Caco-2 (cell line): ENCODE results near the gene CACNA1H. TPM values are rescaled to one million over a fixed set of nuclear protein-coding genes. Genes with fewer than 3 reads are reported as not detected.
A peak's percentile ranks its signal among the peaks of the same experiment; 100 is the strongest.

Source experiments
- BruUV-seq: library from RNA; stranded (reverse); fragments of 400-500 nt; replicated peaks from 2 replicates; lab custom pipeline; 2021; lab: Mats Ljungman, UMichigan
- CTCF ChIA-PET: fragments of 300-600 bp; sonication (Branson Sonifier 250); formaldehyde crosslinking; loops from one replicate; lab custom pipeline; 2022; ENCODE audit warnings: antibody characterized with exemption; lab: Charles Lee
- POLR2A ChIA-PET: fragments of 300-600 bp; sonication (Branson Sonifier 250); formaldehyde crosslinking; loops from one replicate; lab custom pipeline; 2022; ENCODE audit warnings: antibody characterized with exemption; lab: Charles Lee
- DNase-seq, 2 experiments: peaks; one replicate each; pipeline versions ENCODE4 v3.0.0 to v3.0.0-alpha.2; 2020 to 2022
- H3K27me3 ChIP-seq: replicated peaks from 2 replicates; pipeline ENCODE4 v1.6.0; 2011; ENCODE audit warnings: low read length; ENCODE audit not compliant: control insufficient read depth, insufficient read depth
- H3K36me3 ChIP-seq: 2 replicates; pipeline ENCODE4 v1.5.1; 2011; ENCODE audit warnings: low read length; ENCODE audit not compliant: control insufficient read depth, insufficient read depth
- H3K4me1 ChIP-seq: fragments of 250-450 bp; sonication (Bioruptor Pico); 2 replicates; pipeline ENCODE4 v1.5.1; 2020; ENCODE audit warnings: mild to moderate bottlenecking
- H3K4me3 ChIP-seq: 2 replicates; pipeline ENCODE4 v1.5.1; 2011; ENCODE audit warnings: low read depth, mild to moderate bottlenecking, control low read depth, low read length
- H3K9me3 ChIP-seq: fragments of 250-450 bp; sonication (Bioruptor Pico); 2 replicates; pipeline ENCODE4 v1.5.1; 2020; ENCODE audit warnings: mild to moderate bottlenecking, moderate library complexity
- H3K27ac Mint-ChIP-seq: one replicate; pipeline ENCODE4 v1.8.0; 2022; ENCODE audit warnings: mixed read lengths; ENCODE audit not compliant: unreplicated experiment
- H3K27me3 Mint-ChIP-seq: one replicate; pipeline ENCODE4 v1.8.0; 2022; ENCODE audit warnings: mixed read lengths; ENCODE audit not compliant: insufficient read depth, unreplicated experiment
- H3K36me3 Mint-ChIP-seq: one replicate; pipeline ENCODE4 v1.8.0; 2022; ENCODE audit warnings: mild to moderate bottlenecking, mixed read lengths; ENCODE audit not compliant: insufficient read depth, unreplicated experiment
- H3K4me1 Mint-ChIP-seq: one replicate; pipeline ENCODE4 v1.8.0; 2022; ENCODE audit warnings: low read depth, mixed read lengths; ENCODE audit not compliant: unreplicated experiment
- H3K4me3 Mint-ChIP-seq: one replicate; pipeline ENCODE4 v1.8.0; 2022; ENCODE audit warnings: mild to moderate bottlenecking, moderate library complexity, mixed read lengths; ENCODE audit not compliant: unreplicated experiment
- H3K9me3 Mint-ChIP-seq: one replicate; pipeline ENCODE4 v1.8.0; 2022; ENCODE audit warnings: mixed read lengths; ENCODE audit not compliant: unreplicated experiment
- intact Hi-C: fragments of 100-400 bp; cut with micrococcal nuclease; formaldehyde crosslinking; loops from one replicate; pipeline ENCODE4 v1.10.0; 2022; ENCODE audit not compliant: unreplicated experiment
- total RNA-seq: library from RNA; stranded (reverse); gene quantifications from 2 replicates; pipeline ENCODE4 v1.2.3, GENCODE V29; 2022
- TF ChIP-seq, protein P1 (sequence below), 2 experiments: fragments of 200-600 bp in 1 of 2; IDR thresholded peaks; 1 replicate in 1 of 2; 2 replicates in 1 of 2; pipeline versions ENCODE4 v1.5.1 to v1.8.0; 2011 to 2022; ENCODE audit warnings: antibody characterized with exemption in 1 of 2, control low read depth in 1 of 2, inconsistent platforms in 1 of 2, low read depth in 1 of 2, low read length in 1 of 2, mild to moderate bottlenecking in 1 of 2, moderate library complexity in 1 of 2; ENCODE audit not compliant: insufficient read depth in 1 of 2, severe bottlenecking in 1 of 2, unreplicated experiment in 1 of 2

Gene CACNA1H
- total RNA-seq, 1 experiment from 2014 or later = 5.1 TPM

DNA sequence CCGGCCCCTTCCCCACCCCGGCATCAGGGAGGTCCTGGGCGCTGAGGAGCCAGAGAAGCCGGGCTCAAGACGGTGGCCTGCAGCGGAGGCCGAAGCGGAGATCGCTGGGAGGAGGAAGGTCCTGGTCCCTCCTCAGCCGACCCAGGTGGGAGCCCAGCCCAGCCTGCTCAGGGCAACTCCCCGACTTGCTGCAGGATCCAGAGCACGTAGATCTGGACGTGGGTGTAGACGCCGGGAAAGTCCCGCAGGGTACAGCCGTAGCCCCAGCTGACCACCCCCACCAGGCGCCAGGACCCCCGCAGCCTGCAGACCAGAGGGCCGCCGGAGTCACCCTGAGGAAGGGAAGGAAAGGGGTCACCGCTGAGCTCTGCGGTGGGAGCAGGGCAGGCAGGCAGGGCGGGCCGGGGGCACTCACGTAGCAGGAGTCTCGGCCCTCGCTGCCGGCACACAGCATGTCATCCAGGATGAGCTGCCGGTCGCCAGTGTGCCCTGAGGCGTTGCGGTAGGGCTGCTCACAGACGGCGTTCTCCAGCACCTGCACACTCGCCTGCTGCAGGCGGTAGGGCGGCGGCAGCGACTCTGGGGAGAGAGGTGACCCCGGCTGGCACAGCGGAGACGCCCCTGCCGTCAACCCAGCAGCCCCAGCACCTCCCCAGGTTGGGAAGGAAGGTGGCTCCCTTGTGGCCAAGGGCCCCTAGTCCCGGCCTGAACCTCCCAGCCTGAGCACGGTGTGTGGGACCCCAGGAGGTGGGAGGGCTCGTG, 108.4 kb downstream of the CACNA1H start:
- Mint-ChIP-seq H3K4me1 (no peaks in the 10 kb centered on the region), H3K9me3 (peaks cover 11% of the 10 kb centered on the region), H3K27me3 (peaks cover 6% of the 10 kb centered on the region), H3K4me3 (no peak overlapping the region), H3K27ac (no peak overlapping the region), H3K36me3 (peaks cover 2% of the 10 kb centered on the region)
- ChIA-PET CTCF (interaction anchor here (0.7 kb wide), 1 partner anchor 7 kb away, joined by 6 read pairs; no protein-coding TSS in a partner anchor), POLR2A (interaction anchor here (0.5 kb wide), 1 partner anchor 572 kb away, joined by 3 read pairs; no protein-coding TSS in a partner anchor)
- TF ChIP-seq, protein P1, sequence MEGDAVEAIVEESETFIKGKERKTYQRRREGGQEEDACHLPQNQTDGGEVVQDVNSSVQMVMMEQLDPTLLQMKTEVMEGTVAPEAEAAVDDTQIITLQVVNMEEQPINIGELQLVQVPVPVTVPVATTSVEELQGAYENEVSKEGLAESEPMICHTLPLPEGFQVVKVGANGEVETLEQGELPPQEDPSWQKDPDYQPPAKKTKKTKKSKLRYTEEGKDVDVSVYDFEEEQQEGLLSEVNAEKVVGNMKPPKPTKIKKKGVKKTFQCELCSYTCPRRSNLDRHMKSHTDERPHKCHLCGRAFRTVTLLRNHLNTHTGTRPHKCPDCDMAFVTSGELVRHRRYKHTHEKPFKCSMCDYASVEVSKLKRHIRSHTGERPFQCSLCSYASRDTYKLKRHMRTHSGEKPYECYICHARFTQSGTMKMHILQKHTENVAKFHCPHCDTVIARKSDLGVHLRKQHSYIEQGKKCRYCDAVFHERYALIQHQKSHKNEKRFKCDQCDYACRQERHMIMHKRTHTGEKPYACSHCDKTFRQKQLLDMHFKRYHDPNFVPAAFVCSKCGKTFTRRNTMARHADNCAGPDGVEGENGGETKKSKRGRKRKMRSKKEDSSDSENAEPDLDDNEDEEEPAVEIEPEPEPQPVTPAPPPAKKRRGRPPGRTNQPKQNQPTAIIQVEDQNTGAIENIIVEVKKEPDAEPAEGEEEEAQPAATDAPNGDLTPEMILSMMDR (IDR thresholded peaks at IDR 0.05; ENCODE audit: insufficient read depth in 1 of 2, low read depth in 1 of 2, low read length in 1 of 2, severe bottlenecking in 1 of 2, unreplicated experiment in 1 of 2) = no peak
- no TSS peak for BruUV-seq
- no peak overlapping the region for H3K4me3 ChIP-seq
- no peaks in the 10 kb centered on the region for H3K9me3 ChIP-seq
- no peaks in the 10 kb centered on the region; the same call in 1 of the 2 replicates for H3K27me3 ChIP-seq
- H3K4me1 ChIP-seq = no peaks in the 10 kb centered on the region
- intact Hi-C loops = no loop called here
- DNase-seq = peak in 1 of 2 experiments; percentile 37
- no peaks in the 10 kb centered on the region for H3K36me3 ChIP-seq

DNA sequence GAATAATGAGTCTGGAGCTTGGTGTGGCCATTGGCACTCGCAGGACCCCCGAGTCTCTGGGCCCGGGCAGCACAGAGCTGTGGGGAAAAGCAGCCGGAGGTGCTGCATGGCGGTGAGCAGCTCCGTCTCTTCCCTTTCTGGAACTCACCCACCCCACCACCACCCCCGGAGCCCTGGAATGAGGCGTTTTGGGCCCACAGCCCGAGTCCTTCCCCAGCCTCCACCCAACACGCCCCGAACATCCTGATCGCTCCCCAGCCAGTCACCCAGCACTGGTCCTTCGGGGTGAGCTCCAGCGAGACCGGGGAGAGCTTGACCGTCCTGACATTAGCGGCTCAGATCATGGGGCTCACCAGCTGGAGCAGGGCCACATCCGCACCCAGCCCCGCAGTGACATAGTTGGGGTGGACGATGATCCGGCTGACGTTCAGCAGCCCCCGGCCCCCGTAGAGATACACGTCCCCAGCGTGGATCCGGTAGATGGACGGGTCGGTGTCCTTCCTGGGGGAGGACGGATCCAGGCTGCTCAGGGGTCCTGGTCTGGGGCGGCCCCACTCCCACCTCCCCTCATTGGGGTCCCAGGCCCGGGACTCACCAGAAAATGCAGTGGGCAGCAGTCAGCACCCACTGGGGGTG, 109.4 kb downstream of the CACNA1H start:
- Histone ChIP-seq H3K27me3 (no peaks in the 10 kb centered on the region; the same call in 1 of the 2 replicates), H3K4me3 (no peak overlapping the region), H3K4me1 (no peaks in the 10 kb centered on the region), H3K9me3 (no peaks in the 10 kb centered on the region), H3K36me3 (no peaks in the 10 kb centered on the region)
- Mint-ChIP-seq H3K27me3 (peaks cover 9% of the 10 kb centered on the region), H3K36me3 (peaks cover 5% of the 10 kb centered on the region), H3K9me3 (peaks cover 11% of the 10 kb centered on the region), H3K4me1 (no peaks in the 10 kb centered on the region), H3K27ac (no peak overlapping the region), H3K4me3 (no peak overlapping the region)
- no TSS peak for BruUV-seq
- TF ChIP-seq, protein P1 (IDR thresholded peaks at IDR 0.05; ENCODE audit: insufficient read depth in 1 of 2, low read depth in 1 of 2, low read length in 1 of 2, severe bottlenecking in 1 of 2, unreplicated experiment in 1 of 2) = no peak
- POLR2A ChIA-PET = interaction anchor here (0.5 kb wide), 1 partner anchor 573 kb away, joined by 3 read pairs; no protein-coding TSS in a partner anchor
- DNase-seq = no peak
- CTCF ChIA-PET = interaction anchor here (0.7 kb wide), 1 partner anchor 15 kb away, joined by 4 read pairs; no protein-coding TSS in a partner anchor
- intact Hi-C loops = no loop called here

DNA sequence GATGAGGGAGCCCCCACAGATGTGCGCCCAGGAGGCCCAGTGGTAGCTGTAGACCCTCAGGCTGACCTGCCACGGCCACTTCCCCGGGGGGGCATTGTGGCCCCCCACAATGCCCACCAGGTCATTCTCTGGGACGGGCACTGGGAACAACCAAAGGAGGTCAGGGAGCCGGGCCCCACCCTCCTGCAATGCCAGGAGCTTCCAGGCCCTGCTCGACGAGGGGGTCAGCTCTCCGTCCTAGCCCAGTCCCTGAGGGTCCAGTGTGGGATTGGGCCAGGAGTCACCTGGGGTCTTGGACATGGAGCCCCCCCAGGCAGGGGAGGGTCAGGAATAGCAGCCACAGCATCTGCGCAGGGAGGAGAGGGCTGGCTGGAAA, 109.9 kb downstream of the CACNA1H start:
- DNase-seq = no peak
- Histone ChIP-seq H3K4me1 (no peaks in the 10 kb centered on the region), H3K36me3 (no peaks in the 10 kb centered on the region), H3K27me3 (no peaks in the 10 kb centered on the region; the same call in 1 of the 2 replicates), H3K4me3 (no peak overlapping the region), H3K9me3 (no peaks in the 10 kb centered on the region)
- POLR2A ChIA-PET = no interaction called here
- Mint-ChIP-seq H3K4me1 (no peaks in the 10 kb centered on the region), H3K4me3 (no peak overlapping the region), H3K27ac (no peak overlapping the region), H3K27me3 (peaks cover 9% of the 10 kb centered on the region), H3K9me3 (peaks cover 11% of the 10 kb centered on the region), H3K36me3 (peaks cover 5% of the 10 kb centered on the region)
- BruUV-seq = no TSS peak
- TF ChIP-seq, protein P1 (IDR thresholded peaks at IDR 0.05; ENCODE audit: insufficient read depth in 1 of 2, low read depth in 1 of 2, low read length in 1 of 2, severe bottlenecking in 1 of 2, unreplicated experiment in 1 of 2) = no peak
- CTCF ChIA-PET = interaction anchor here (0.7 kb wide), 1 partner anchor 15 kb away, joined by 4 read pairs; no protein-coding TSS in a partner anchor
- intact Hi-C loops = no loop called here
